Neural cell (in vitro differentiated cells): Measurements from ENCODE around the gene RBMS2.

ENCODE experiments used
- EP300 ChIP-seq: fragments of 450-650 bp; conservative IDR thresholded peaks from 2 replicates; pipeline ENCODE4 v1.6.1; 2014; ENCODE audit warnings: antibody characterized with exemption, mild to moderate bottlenecking, moderate library complexity; ENCODE audit not compliant: poor library complexity, severe bottlenecking
- EZH2 ChIP-seq: fragments of 200-600, 300-800 bp; shearing (Covaris generic), sonication (generic); IDR thresholded peaks from 2 replicates; pipeline ENCODE4 v1.6.1; 2014; ENCODE audit warnings: antibody characterized with exemption, low read length, borderline replicate concordance, mild to moderate bottlenecking; ENCODE audit not compliant: insufficient read depth, poor library complexity, severe bottlenecking
- POLR2AphosphoS5 ChIP-seq: IDR thresholded peaks from 2 replicates; pipeline ENCODE4 v1.6.1; 2012
- RAD21 ChIP-seq: fragments of 450-650 bp; conservative IDR thresholded peaks from 2 replicates; pipeline ENCODE4 v1.6.1; 2014; ENCODE audit warnings: antibody characterized with exemption, mild to moderate bottlenecking, moderate library complexity
- TAF1 ChIP-seq: IDR thresholded peaks from 2 replicates; pipeline ENCODE4 v1.6.1; 2012; ENCODE audit warnings: low read depth
- TF ChIP-seq, protein P1 (sequence below): IDR thresholded peaks from 2 replicates; pipeline ENCODE4 v1.6.1; 2012; ENCODE audit warnings: borderline replicate concordance
- TF ChIP-seq, protein P2 (sequence below): fragments of 450-650 bp; IDR thresholded peaks from 2 replicates; pipeline ENCODE4 v1.5.1; 2014; ENCODE audit warnings: antibody characterized with exemption, mild to moderate bottlenecking, moderate library complexity; ENCODE audit not compliant: poor library complexity, severe bottlenecking

DNA sequence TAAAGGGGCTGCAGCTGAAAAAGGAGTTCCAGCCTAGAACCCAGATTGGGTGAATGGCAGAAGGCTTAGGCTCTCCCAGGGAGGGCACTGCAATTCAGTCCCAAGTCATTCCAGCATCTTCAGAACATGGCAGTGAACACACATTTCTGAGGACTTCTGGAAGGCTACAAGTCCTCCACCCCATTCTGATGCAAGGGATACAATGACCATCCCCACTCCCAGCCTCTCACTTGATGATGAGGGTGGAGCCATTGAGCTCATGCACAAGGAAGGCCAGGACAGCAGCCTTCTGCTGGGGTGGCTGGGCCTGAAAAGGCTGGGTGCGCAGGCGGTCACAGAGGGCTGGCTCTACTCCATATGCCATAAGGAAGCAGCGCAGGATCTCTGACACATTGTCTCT lies 82.7 kb downstream of the RBMS2 start:
- TF ChIP-seq POLR2AphosphoS5, result no peak
- TF ChIP-seq, protein P1, sequence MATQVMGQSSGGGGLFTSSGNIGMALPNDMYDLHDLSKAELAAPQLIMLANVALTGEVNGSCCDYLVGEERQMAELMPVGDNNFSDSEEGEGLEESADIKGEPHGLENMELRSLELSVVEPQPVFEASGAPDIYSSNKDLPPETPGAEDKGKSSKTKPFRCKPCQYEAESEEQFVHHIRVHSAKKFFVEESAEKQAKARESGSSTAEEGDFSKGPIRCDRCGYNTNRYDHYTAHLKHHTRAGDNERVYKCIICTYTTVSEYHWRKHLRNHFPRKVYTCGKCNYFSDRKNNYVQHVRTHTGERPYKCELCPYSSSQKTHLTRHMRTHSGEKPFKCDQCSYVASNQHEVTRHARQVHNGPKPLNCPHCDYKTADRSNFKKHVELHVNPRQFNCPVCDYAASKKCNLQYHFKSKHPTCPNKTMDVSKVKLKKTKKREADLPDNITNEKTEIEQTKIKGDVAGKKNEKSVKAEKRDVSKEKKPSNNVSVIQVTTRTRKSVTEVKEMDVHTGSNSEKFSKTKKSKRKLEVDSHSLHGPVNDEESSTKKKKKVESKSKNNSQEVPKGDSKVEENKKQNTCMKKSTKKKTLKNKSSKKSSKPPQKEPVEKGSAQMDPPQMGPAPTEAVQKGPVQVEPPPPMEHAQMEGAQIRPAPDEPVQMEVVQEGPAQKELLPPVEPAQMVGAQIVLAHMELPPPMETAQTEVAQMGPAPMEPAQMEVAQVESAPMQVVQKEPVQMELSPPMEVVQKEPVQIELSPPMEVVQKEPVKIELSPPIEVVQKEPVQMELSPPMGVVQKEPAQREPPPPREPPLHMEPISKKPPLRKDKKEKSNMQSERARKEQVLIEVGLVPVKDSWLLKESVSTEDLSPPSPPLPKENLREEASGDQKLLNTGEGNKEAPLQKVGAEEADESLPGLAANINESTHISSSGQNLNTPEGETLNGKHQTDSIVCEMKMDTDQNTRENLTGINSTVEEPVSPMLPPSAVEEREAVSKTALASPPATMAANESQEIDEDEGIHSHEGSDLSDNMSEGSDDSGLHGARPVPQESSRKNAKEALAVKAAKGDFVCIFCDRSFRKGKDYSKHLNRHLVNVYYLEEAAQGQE, result no peak
- no peak for TF ChIP-seq EZH2
- TF ChIP-seq, protein P2, sequence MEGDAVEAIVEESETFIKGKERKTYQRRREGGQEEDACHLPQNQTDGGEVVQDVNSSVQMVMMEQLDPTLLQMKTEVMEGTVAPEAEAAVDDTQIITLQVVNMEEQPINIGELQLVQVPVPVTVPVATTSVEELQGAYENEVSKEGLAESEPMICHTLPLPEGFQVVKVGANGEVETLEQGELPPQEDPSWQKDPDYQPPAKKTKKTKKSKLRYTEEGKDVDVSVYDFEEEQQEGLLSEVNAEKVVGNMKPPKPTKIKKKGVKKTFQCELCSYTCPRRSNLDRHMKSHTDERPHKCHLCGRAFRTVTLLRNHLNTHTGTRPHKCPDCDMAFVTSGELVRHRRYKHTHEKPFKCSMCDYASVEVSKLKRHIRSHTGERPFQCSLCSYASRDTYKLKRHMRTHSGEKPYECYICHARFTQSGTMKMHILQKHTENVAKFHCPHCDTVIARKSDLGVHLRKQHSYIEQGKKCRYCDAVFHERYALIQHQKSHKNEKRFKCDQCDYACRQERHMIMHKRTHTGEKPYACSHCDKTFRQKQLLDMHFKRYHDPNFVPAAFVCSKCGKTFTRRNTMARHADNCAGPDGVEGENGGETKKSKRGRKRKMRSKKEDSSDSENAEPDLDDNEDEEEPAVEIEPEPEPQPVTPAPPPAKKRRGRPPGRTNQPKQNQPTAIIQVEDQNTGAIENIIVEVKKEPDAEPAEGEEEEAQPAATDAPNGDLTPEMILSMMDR, result no peak
- TF ChIP-seq EP300, result no peak
- TF ChIP-seq RAD21, result no peak
- no peak for TF ChIP-seq TAF1
